GM12892 (cell line): ENCODE measurements around the gene YEATS4.

Source experiments
- DNase-seq: peaks from one replicate; pipeline ENCODE4 v3.0.0; 2011; ENCODE audit not compliant: insufficient read length
- FAIRE-seq: peaks from 2 replicates; lab custom pipeline; 2011; peaks lifted over from hg19 to GRCh38; lab: Jason Lieb, UNC
- POLR2A ChIP-seq: IDR thresholded peaks from 2 replicates; pipeline ENCODE4 v1.6.1; 2011; ENCODE audit warnings: low read depth, low read length, control low read depth
- POLR2AphosphoS5 ChIP-seq: IDR thresholded peaks from 2 replicates; pipeline ENCODE4 v1.6.1; 2011; ENCODE audit warnings: low read depth, low read length, control low read depth
- TAF1 ChIP-seq: IDR thresholded peaks from 2 replicates; pipeline ENCODE4 v1.6.1; 2011; ENCODE audit warnings: low read depth, mild to moderate bottlenecking, control low read depth, low read length, borderline replicate concordance

Gene YEATS4

GRCh38 chr12:69355363-69356028, 4.0 kb upstream of the YEATS4 start:
- DNase-seq: no peak
- TF ChIP-seq POLR2AphosphoS5 (no peak), POLR2A (no peak), TAF1 (no peak)
- no peak for FAIRE-seq

DNA sequence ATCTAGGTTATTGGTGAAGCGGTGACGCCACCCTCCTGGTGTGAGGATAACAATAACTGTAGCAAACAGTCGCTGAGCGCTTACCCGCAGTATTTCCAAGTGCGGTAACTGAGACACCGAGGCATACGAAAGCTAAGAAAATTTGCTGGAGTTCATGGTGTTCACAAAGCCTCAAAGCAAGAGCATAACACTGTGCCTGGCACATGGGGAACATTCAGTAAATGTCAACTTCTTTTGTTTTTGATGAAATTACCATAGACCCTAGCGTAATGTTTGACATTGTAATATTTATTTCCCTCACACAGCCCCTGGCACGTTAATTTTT, 767 bp downstream of the YEATS4 start:
- DNase-seq: no peak
- no peak for TF ChIP-seq POLR2A
- TF ChIP-seq POLR2AphosphoS5: no peak
- no peak for TF ChIP-seq TAF1
- no peak for FAIRE-seq

DNA sequence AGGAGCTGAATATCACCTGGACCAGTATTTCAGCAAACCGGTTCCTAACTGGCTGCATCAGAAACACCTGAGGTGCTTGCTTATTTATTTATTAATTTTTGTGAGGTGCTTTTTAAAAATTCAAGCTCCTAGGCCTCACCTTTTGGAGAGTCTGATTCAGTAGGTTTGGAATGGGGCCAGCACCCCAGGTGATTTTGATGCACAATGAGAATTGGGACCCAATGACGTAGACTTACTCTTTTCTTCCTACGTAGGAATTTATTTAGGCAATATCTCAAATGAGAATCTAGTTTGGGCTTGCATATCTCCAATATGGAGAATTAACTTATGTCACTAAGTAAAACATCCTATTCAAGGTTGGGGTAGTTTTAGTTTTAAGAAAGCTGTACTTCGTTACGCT, 7.3 kb downstream of the YEATS4 start:
- DNase-seq: no peak
- TF ChIP-seq TAF1 (no peak), POLR2AphosphoS5 (no peak), POLR2A (no peak)
- no peak for FAIRE-seq

DNA sequence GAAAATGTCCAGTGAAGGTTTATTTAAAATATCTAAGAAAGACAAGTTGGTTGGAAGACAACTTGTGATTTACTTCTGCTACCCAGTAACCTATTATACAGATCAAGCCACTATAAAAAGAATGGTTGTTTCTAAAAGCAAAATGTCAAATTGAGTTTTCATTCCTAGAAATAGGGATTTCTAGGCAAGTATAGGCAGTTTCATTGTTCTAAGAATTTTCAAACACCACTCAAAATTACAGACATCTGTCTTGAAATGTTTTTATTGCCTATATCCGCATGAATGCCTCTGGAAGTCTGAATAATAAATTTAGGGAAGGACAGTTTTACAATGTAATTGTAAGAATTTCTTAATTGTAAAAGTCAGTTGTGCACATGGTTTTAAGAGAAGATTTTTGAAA, 8.6 kb downstream of the YEATS4 start:
- FAIRE-seq (no peak), DNase-seq (no peak)
- TF ChIP-seq POLR2AphosphoS5 (no peak), TAF1 (no peak), POLR2A (no peak)

GRCh38 chr12:69383074-69383473, 23.5 kb downstream of the YEATS4 start:
- no peak for DNase-seq
- no peak for TF ChIP-seq POLR2AphosphoS5
- no peak for TF ChIP-seq POLR2A
- no peak for TF ChIP-seq TAF1
- no peak for FAIRE-seq

DNA sequence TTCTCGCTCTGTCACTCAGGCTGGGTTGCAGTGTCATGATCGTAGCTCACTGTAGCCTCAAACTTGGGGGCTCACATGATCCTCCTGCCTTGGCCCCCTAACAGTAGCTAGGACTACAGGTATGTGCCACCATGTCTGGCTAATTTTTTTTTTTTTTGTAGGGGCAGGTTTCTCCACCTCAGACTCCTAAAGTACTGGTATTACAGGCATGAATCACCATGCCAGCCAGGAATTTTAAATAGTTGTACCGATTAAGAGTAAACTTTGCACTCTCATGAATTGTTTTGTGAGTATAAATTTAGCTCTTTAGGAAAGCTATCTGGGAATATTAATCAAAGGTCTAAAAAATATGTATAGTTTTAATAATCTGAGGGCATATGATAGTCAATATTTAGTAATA, 25.5 kb downstream of the YEATS4 start:
- TF ChIP-seq TAF1 (no peak), POLR2A (no peak), POLR2AphosphoS5 (no peak)
- no peak for DNase-seq
- FAIRE-seq: no peak

GRCh38 chr12:69386921-69387320, 27.4 kb downstream of the YEATS4 start:
- FAIRE-seq (no peak), DNase-seq (no peak)
- TF ChIP-seq TAF1 (no peak), POLR2AphosphoS5 (no peak), POLR2A (no peak)

DNA sequence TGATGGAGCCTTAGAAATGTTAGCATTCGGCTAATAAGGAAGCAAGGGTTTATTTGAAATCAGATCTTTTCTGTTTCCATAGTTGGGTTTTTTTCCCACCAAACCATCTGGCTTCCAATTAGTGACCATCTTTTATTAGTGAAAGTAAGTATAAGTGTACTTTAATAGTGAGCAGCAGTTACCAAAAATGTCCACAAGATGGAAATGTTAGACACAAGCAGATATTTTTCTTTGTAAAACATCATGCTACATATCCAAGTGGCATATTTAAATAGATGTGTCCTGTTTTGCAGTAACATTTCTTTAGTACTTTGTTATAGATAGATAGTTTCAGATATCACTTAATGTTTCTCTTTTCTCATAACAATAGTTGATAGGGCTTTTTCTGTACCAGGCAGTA, 28.8 kb downstream of the YEATS4 start:
- no peak for DNase-seq
- TF ChIP-seq TAF1: no peak
- no peak for TF ChIP-seq POLR2A
- no peak for TF ChIP-seq POLR2AphosphoS5
- FAIRE-seq: no peak

DNA sequence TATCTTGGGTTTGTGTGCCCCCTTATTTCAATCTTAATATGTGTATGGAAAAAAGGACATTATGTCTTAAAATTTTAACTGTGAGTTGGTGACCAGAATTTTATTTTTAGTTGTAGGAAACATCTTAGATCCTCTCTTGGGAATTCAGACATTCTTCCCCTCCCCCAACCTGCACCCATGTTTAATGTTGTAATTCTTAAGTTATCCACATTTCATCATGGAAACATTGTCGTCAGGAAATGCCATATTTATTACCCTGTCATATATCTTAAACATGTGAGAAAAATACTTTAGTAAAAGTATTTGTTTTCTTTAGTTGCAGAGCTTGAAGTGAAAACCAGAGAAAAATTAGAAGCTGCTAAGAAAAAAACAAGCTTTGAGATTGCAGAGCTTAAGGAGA, 30.3 kb downstream of the YEATS4 start:
- no peak for TF ChIP-seq POLR2AphosphoS5
- no peak for TF ChIP-seq TAF1
- no peak for TF ChIP-seq POLR2A
- FAIRE-seq: no peak
- no peak for DNase-seq

DNA sequence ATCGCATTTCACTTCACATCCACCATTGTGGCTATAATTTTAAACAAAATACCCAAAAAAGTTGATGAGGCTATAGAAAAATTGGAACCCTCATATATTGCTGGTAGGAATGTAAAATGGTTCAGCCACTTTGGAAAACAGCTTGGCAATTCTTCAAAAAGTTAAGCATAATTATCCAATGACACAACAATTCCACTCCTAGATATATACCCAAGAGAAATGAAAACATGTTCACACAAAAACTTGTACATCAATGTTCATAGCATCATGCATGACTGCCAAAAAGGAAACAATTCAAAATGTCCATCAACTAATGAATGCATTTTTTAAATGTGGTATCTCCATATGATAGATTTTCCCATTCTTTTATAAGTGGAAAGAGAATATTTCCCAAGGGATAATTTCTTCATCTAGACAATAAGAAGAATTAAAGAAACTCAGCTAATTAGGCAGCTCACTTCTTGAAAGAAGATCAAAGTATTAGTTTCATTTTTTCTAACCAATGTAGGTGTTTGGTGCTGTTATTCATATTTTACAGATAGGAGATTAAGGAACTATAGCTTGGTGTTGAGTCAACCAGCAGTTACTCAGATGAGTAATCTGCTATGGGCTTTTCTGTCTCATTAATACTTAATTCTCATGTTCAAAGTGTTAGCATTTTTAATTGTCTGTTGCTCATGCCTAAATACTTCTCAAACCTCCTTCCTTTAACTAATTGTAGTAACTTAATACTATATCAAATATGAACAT, 32.8 kb downstream of the YEATS4 start:
- no peak for TF ChIP-seq TAF1
- no peak for TF ChIP-seq POLR2A
- no peak for TF ChIP-seq POLR2AphosphoS5
- FAIRE-seq: no peak
- DNase-seq: no peak

DNA sequence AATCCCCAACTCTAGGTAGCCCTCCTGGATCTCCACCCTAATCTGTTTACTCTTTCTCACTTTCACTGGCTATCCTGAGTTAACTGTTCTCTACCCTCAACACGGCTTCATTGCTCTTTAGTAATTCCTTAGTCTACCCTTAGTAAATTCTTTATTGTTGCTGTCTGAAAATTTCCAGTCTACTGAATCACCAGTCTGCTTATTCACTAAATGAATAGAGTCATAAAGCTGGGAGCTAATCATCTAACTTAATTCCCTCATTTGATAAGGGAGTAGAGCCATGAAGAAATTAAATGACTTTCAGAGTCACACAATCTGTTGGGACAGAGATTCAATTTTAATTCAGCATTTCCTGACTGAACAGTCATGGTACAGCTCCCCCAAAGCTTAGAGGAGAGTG, 36.5 kb downstream of the YEATS4 start:
- no peak for DNase-seq
- no peak for TF ChIP-seq POLR2A
- TF ChIP-seq POLR2AphosphoS5: no peak
- no peak for TF ChIP-seq TAF1
- FAIRE-seq: no peak

GRCh38 chr12:69396963-69397362, 37.4 kb downstream of the YEATS4 start:
- no peak for TF ChIP-seq POLR2A
- no peak for TF ChIP-seq TAF1
- no peak for TF ChIP-seq POLR2AphosphoS5
- FAIRE-seq (no peak), DNase-seq (no peak)
